HCT116 (cell line): ENCODE measurements around the gene PDE1C. TPM values are rescaled to one million over a fixed set of nuclear protein-coding genes. Genes with fewer than 3 reads are reported as not detected.

Experiments
- ATAC-seq: fragments of 200-7000 bp; cut with Tn5 transposase; 2 replicates; pipeline ENCODE4 v1.9.1; 2020; ENCODE audit warnings: mild to moderate bottlenecking, moderate library complexity
- BruUV-seq: library from RNA; stranded (reverse); fragments of 400-500 nt; replicated peaks from 2 replicates; lab custom pipeline; 2021; lab: Mats Ljungman, UMichigan
- CTCF ChIA-PET: fragments of 300-600 bp; sonication (Branson Sonifier 250); formaldehyde crosslinking; loops from one replicate; lab custom pipeline; 2021; ENCODE audit warnings: antibody characterized with exemption; lab: Charles Lee
- POLR2A ChIA-PET: fragments of 300-600, 350-600 bp; sonication (Branson Sonifier 250); formaldehyde crosslinking; loops from one replicate; lab custom pipeline; 2021; ENCODE audit warnings: antibody characterized with exemption; lab: Charles Lee
- RAD21 ChIA-PET, 2 experiments: fragments of 300-600 bp; sonication (Branson Sonifier 250); formaldehyde crosslinking; loops; one replicate each; lab custom pipeline; 2023; ENCODE audit warnings: low total read pairs in 2 of 2; ENCODE audit not compliant: uncharacterized antibody in 2 of 2, unreplicated experiment in 2 of 2, low non-redundant PET in 1 of 2; lab: Charles Lee
- DNase-seq: peaks from one replicate; pipeline ENCODE4 v3.0.0-alpha.2; 2010; ENCODE audit warnings: low read depth, low spot score
- H2AFZ ChIP-seq: fragments of 200-600 bp; shearing (Covaris generic), sonication (generic); 2 replicates; pipeline ENCODE4 v1.6.1; 2017; ENCODE audit warnings: low read depth, mixed run types, mixed read lengths, antibody characterized with exemption, low read length; ENCODE audit not compliant: poor library complexity, severe bottlenecking
- H3K27ac ChIP-seq: 2 replicates; pipeline ENCODE4 v1.5.1; 2012; ENCODE audit warnings: low read depth, low read length
- H3K27me3 ChIP-seq: fragments of 200-600 bp; sonication (generic); 2 replicates; pipeline ENCODE4 v1.6.1; 2016; ENCODE audit warnings: mixed run types, low read length, mixed read lengths; ENCODE audit not compliant: insufficient read depth
- H3K36me3 ChIP-seq, 2 experiments: fragments of 200-500 bp in 1 of 2; fragments of 200-600 bp in 1 of 2; sonication (Bioruptor generic) in 1 of 2; sonication (generic) in 1 of 2; 2 replicates each; pipeline versions ENCODE4 v1.5.1 to v1.6.1; 2014 to 2016; ENCODE audit warnings: low read length in 2 of 2, inconsistent platforms in 1 of 2, mixed read lengths in 1 of 2, mixed run types in 1 of 2; ENCODE audit not compliant: insufficient read depth in 2 of 2, control insufficient read depth in 1 of 2
- H3K4me1 ChIP-seq, 2 experiments: fragments of 200-600 bp in 1 of 2; sonication (generic) in 1 of 2; 2 replicates each; pipeline versions ENCODE4 v1.5.1 to v1.6.1; 2012 to 2017; ENCODE audit warnings: low read length in 2 of 2, inconsistent platforms in 1 of 2, mild to moderate bottlenecking in 1 of 2, mixed read lengths in 1 of 2, mixed run types in 1 of 2, moderate library complexity in 1 of 2; ENCODE audit not compliant: insufficient read depth in 2 of 2, control insufficient read depth in 1 of 2
- H3K4me2 ChIP-seq: fragments of 200-600 bp; sonication (generic); 2 replicates; pipeline ENCODE4 v1.6.1; 2017; ENCODE audit warnings: mixed run types, low read length, mixed read lengths
- H3K4me3 ChIP-seq, 2 experiments: fragments of 200-600 bp in 1 of 2; sonication (generic) in 1 of 2; replicated peaks in 1 of 2; 2 replicates each; pipeline ENCODE4 v1.5.1; 2011 to 2016; ENCODE audit warnings: low read length in 2 of 2, control low read depth in 1 of 2, low read depth in 1 of 2, mild to moderate bottlenecking in 1 of 2, mixed read lengths in 1 of 2, mixed run types in 1 of 2
- H3K79me2 ChIP-seq: fragments of 200-600 bp; sonication (generic); 2 replicates; pipeline ENCODE4 v1.6.1; 2017; ENCODE audit warnings: mild to moderate bottlenecking, mixed run types, low read length, moderate library complexity, mixed read lengths; ENCODE audit not compliant: insufficient read depth
- H3K9ac ChIP-seq: fragments of 200-600 bp; sonication (generic); 2 replicates; pipeline ENCODE4 v1.6.1; 2016; ENCODE audit warnings: low read length, mixed read lengths
- H3K9me2 ChIP-seq: fragments of 200-600 bp; sonication (generic), shearing (Covaris generic); 2 replicates; pipeline ENCODE4 v1.6.1; 2017; ENCODE audit warnings: mixed run types, mild to moderate bottlenecking, moderate library complexity; ENCODE audit not compliant: insufficient read depth
- H3K9me3 ChIP-seq, 2 experiments: fragments of 200-500 bp in 1 of 2; fragments of 200-600 bp in 1 of 2; sonication (Bioruptor generic) in 1 of 2; sonication (generic) in 1 of 2; 2 replicates each; pipeline ENCODE4 v1.6.1; 2014 to 2017; ENCODE audit warnings: low read length in 2 of 2, mixed read lengths in 2 of 2, inconsistent platforms in 1 of 2, low read depth in 1 of 2, mild to moderate bottlenecking in 1 of 2, mixed run types in 1 of 2, moderate library complexity in 1 of 2; ENCODE audit not compliant: control insufficient read depth in 1 of 2, insufficient read depth in 1 of 2
- H4K20me1 ChIP-seq: fragments of 200-600 bp; sonication (generic), shearing (Covaris generic); 2 replicates; pipeline ENCODE4 v1.6.1; 2017; ENCODE audit warnings: mixed run types, mild to moderate bottlenecking, moderate library complexity; ENCODE audit not compliant: insufficient read depth
- CEBPB ChIP-seq: IDR thresholded peaks from 2 replicates; pipeline ENCODE4 v1.6.1; 2012; ENCODE audit warnings: low read depth
- ELF1 ChIP-seq: IDR thresholded peaks from 2 replicates; pipeline ENCODE4 v1.6.1; 2012; ENCODE audit warnings: low read depth, borderline replicate concordance
- EZH2 ChIP-seq: fragments of 200-600 bp; sonication (generic); IDR thresholded peaks from 2 replicates; pipeline ENCODE4 v1.6.1; 2017; ENCODE audit warnings: antibody characterized with exemption, mixed run types
- POLR2A ChIP-seq: IDR thresholded peaks from 2 replicates; pipeline ENCODE4 v1.7.0; 2011; ENCODE audit warnings: borderline replicate concordance; ENCODE audit not compliant: insufficient read depth, insufficient read length; ENCODE audit errors: extremely low read depth
- RAD21 ChIP-seq: IDR thresholded peaks from 2 replicates; pipeline ENCODE4 v1.6.1; 2012; ENCODE audit warnings: low read depth, mild to moderate bottlenecking
- SIN3A ChIP-seq: IDR thresholded peaks from 2 replicates; pipeline ENCODE4 v1.6.1; 2012; ENCODE audit warnings: low read depth
- SRF ChIP-seq: IDR thresholded peaks from 2 replicates; pipeline ENCODE4 v1.6.1; 2012; ENCODE audit warnings: low read depth
- TCF7L2 ChIP-seq: IDR thresholded peaks from 2 replicates; pipeline ENCODE4 v1.7.0; 2011; ENCODE audit warnings: borderline replicate concordance, inconsistent platforms; ENCODE audit not compliant: insufficient read depth, insufficient read length; ENCODE audit errors: extremely low read depth
- YY1 ChIP-seq: IDR thresholded peaks from 2 replicates; pipeline ENCODE4 v1.6.1; 2011; ENCODE audit warnings: low read length, low read depth, moderate library complexity, mild to moderate bottlenecking; ENCODE audit not compliant: insufficient replicate concordance; ENCODE audit errors: extremely low read depth
- ZFX ChIP-seq: fragments of 450-650 bp; IDR thresholded peaks from 2 replicates; pipeline ENCODE4 v1.6.1; 2017
- ZNF274 ChIP-seq: fragments of 200-500 bp; sonication (Bioruptor generic); IDR thresholded peaks from 2 replicates; pipeline ENCODE4 v1.6.1; 2014; ENCODE audit warnings: mild to moderate bottlenecking, low read depth, low read length, inconsistent platforms
- intact Hi-C: fragments of 100-400 bp; cut with micrococcal nuclease; formaldehyde crosslinking; loops from 2 replicates; pipeline ENCODE4 v1.10.0; 2022
- total RNA-seq: library from RNA; stranded (reverse); gene quantifications from one replicate; pipeline ENCODE4 v1.2.1, GENCODE V29; 2021; ENCODE audit not compliant: unreplicated experiment
- TF ChIP-seq, protein P1 (sequence below): IDR thresholded peaks from 2 replicates; pipeline ENCODE4 v1.6.1; 2012
- TF ChIP-seq, protein P2 (sequence below): IDR thresholded peaks from 2 replicates; pipeline ENCODE4 v1.6.1; 2012
- TF ChIP-seq, protein P3 (sequence below): IDR thresholded peaks from 2 replicates; pipeline ENCODE4 v1.6.1; 2011; ENCODE audit warnings: mild to moderate bottlenecking, low read length, moderate library complexity; ENCODE audit not compliant: insufficient replicate concordance; ENCODE audit errors: extremely low read depth

Gene PDE1C
- total RNA-seq, 1 experiment from 2014 or later = 0.17 TPM

DNA sequence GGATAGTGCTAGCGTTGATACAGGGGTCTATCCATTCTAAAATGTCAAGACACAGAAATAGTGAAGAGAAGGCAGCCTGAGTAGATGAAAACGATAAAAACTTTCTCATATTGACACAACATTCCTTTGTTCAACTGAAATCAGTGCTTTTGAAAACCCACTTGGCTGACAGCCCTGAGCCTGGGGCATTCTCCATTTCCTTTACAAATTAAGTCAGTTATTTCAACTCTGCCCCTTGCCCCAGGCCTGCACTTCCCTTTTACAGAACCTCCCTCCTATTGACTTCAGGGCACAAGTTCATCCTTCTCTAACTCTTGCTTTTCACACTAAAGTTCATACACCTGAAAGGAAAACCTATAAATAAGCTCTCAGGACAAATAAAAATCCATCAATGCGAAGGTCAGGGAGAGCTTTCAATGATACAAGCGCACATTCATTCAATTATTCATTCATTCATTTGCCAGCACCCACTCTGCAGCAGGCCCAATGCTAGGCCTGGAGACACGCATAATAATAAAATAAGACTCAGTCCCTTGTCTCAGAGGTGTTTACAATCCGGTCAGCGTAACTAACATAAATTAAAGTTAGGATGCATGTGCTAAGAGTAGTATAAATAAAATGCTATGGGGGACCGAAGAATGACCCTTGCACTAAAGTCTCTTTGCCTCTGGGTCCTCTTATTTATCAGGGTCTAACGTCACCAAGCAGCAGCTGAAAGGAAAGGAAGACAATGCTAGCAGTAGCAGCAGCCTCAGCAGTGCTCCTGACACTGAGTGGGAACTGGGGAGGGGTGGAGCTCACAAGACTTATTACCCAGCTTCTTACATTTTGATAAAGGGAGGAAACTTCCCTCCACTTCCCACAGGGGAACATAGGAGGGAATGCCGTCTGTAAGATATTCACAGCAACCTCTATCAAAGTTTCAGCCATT, 134.8 kb downstream of the PDE1C start:
- TF ChIP-seq EZH2 = no peak
- TF ChIP-seq, protein P1, sequence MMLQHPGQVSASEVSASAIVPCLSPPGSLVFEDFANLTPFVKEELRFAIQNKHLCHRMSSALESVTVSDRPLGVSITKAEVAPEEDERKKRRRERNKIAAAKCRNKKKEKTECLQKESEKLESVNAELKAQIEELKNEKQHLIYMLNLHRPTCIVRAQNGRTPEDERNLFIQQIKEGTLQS = no peak
- TF ChIP-seq ZNF274 = no peak
- no peak for TF ChIP-seq YY1
- no peak for TF ChIP-seq TCF7L2
- TF ChIP-seq ZFX = no peak
- TF ChIP-seq, protein P2, sequence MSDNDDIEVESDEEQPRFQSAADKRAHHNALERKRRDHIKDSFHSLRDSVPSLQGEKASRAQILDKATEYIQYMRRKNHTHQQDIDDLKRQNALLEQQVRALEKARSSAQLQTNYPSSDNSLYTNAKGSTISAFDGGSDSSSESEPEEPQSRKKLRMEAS = no peak
- TF ChIP-seq ELF1 = no peak
- TF ChIP-seq, all 23 proteins: peak for 0
- Histone ChIP-seq H3K9me3 (no peaks in the 10 kb centered on the region), H3K27me3 (no peaks in the 10 kb centered on the region), H3K27ac (no peak overlapping the region), H2AFZ (no peak overlapping the region), H3K9ac (no peak overlapping the region), H4K20me1 (no peaks in the 10 kb centered on the region), H3K4me2 (no peak overlapping the region), H3K36me3 (no peaks in the 10 kb centered on the region), H3K79me2 (no peaks in the 10 kb centered on the region), H3K4me3 (no peak overlapping the region), H3K4me1 (no peaks in the 10 kb centered on the region), H3K9me2 (no peaks in the 10 kb centered on the region)
- no peak for DNase-seq
- RAD21 ChIA-PET = no interaction called here
- intact Hi-C loops = no loop called here
- CTCF ChIA-PET = no interaction called here
- BruUV-seq = no TSS peak
- POLR2A ChIA-PET = no interaction called here
- ATAC-seq = no peak

DNA sequence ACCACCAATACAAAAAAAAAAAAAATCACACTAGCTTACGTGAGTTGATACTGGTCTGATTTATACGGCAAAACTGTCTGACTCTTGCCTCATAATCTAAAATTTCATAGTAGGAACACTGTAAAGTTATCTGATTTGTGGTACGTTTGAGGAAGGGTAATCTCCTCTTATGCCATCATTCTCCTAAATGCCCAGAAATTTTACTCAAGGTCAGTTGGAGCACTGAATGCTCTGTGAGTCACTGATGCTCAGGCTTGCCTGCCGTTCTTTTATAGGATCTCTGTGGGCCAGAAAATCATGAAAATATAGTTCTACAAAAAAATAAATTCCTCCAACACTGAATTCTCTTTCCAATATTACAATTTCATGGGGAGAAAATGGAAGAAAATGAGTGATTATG, 135.7 kb downstream of the PDE1C start:
- intact Hi-C loops = no loop called here
- CTCF ChIA-PET = no interaction called here
- TF ChIP-seq CEBPB (no peak), POLR2A (no peak), ZNF274 (no peak), SIN3A (no peak), EZH2 (no peak), SRF (no peak), RAD21 (no peak), ELF1 (no peak), YY1 (no peak), TCF7L2 (no peak)
- TF ChIP-seq, protein P3, sequence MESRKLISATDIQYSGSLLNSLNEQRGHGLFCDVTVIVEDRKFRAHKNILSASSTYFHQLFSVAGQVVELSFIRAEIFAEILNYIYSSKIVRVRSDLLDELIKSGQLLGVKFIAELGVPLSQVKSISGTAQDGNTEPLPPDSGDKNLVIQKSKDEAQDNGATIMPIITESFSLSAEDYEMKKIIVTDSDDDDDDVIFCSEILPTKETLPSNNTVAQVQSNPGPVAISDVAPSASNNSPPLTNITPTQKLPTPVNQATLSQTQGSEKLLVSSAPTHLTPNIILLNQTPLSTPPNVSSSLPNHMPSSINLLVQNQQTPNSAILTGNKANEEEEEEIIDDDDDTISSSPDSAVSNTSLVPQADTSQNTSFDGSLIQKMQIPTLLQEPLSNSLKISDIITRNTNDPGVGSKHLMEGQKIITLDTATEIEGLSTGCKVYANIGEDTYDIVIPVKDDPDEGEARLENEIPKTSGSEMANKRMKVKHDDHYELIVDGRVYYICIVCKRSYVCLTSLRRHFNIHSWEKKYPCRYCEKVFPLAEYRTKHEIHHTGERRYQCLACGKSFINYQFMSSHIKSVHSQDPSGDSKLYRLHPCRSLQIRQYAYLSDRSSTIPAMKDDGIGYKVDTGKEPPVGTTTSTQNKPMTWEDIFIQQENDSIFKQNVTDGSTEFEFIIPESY = no peak
- TF ChIP-seq, protein P2 = no peak
- TF ChIP-seq, protein P1 = no peak
- TF ChIP-seq, all 23 proteins: peak for 0
- H4K20me1 ChIP-seq = no peaks in the 10 kb centered on the region
- POLR2A ChIA-PET = no interaction called here
- no peaks in the 10 kb centered on the region for H3K9me3 ChIP-seq
- H2AFZ ChIP-seq = no peak overlapping the region
- BruUV-seq = no TSS peak
- no peak overlapping the region for H3K4me3 ChIP-seq
- no peaks in the 10 kb centered on the region for H3K9me2 ChIP-seq
- no peaks in the 10 kb centered on the region for H3K4me1 ChIP-seq
- no peak overlapping the region for H3K27ac ChIP-seq
- no peak overlapping the region for H3K4me2 ChIP-seq
- H3K79me2 ChIP-seq = no peaks in the 10 kb centered on the region
- RAD21 ChIA-PET = no interaction called here
- no peaks in the 10 kb centered on the region for H3K27me3 ChIP-seq
- ATAC-seq (no peak), DNase-seq (no peak)
- no peak overlapping the region for H3K9ac ChIP-seq
- H3K36me3 ChIP-seq = no peaks in the 10 kb centered on the region
